Muscle of arm (tissue), 14 donors: Measurements from ENCODE around the gene CFAP221. TPM values are rescaled to one million over a fixed set of nuclear protein-coding genes. Genes with fewer than 3 reads are reported as not detected.

ENCODE experiments used
- DNase-seq: peaks from one replicate; pipeline ENCODE4 v3.0.0-alpha.2; 2013
- long read RNA-seq, 11 donors: transcript quantifications; one replicate each; lab custom pipeline, GENCODE V29; 2026
- polyA plus RNA-seq, 12 donors: library from polyadenylated mRNA; unstranded; fragments of 120-200 nt; gene quantifications; one replicate each; pipeline ENCODE4 v1.2.1, GENCODE V29; 2013; ENCODE audit not compliant: insufficient read length in 12 of 12

Gene CFAP221
- polyA plus RNA-seq = 1 to 10 TPM in 1 of 12 donors, under 1 TPM in 9, not detected in 2; 0.32 to 1.2 (median 0.58) TPM
- long read RNA-seq, donor 1 = 0 reads
- long read RNA-seq, donor 2 = 0 reads
- long read RNA-seq, donor 3 = 0 reads
- long read RNA-seq, donor 4 = 0 reads
- long read RNA-seq, donor 5 = 0 reads
- long read RNA-seq, donor 6 = 0 reads
- long read RNA-seq, donor 7 = 0 reads
- long read RNA-seq, donor 8 = 0 reads
- long read RNA-seq, donor 9 = 0 reads
- long read RNA-seq, donor 10 = 0 reads
- long read RNA-seq, donor 11 = 0 reads

- DNase-seq = peak; percentile 69
Measured at GRCh38 chr2:119544075-119544938, at the start of gene CFAP221. Gene CFAP221 (plus strand): TSS chr2:119544449. CDS start chr2:119546132, 1,683 bp downstream.

GRCh38 chr2:119495948-119496347 is 48.3 kb upstream of the CFAP221 start:
- no peak for DNase-seq

- DNase-seq = no peak
Measured at GRCh38 chr2:119496682-119497081, 47.6 kb upstream of the CFAP221 start.

GRCh38 chr2:119508756-119509155 is 35.5 kb upstream of the CFAP221 start:
- no peak for DNase-seq

- DNase-seq = no peak
Measured at GRCh38 chr2:119511989-119512388, 32.3 kb upstream of the CFAP221 start.

- DNase-seq = no peak
Measured at GRCh38 chr2:119512946-119513345, 31.3 kb upstream of the CFAP221 start.

- no peak for DNase-seq
Measured at GRCh38 chr2:119513832-119514231, 30.4 kb upstream of the CFAP221 start.

- DNase-seq = no peak
Measured at GRCh38 chr2:119516121-119516520, 28.1 kb upstream of the CFAP221 start.

GRCh38 chr2:119517433-119517832 is 26.8 kb upstream of the CFAP221 start:
- DNase-seq = no peak

GRCh38 chr2:119518401-119519056 is 25.7 kb upstream of the CFAP221 start:
- no peak for DNase-seq

- DNase-seq = no peak
Measured at GRCh38 chr2:119519057-119519408, 25.2 kb upstream of the CFAP221 start.

- DNase-seq = no peak
Measured at GRCh38 chr2:119520696-119521432, 23.4 kb upstream of the CFAP221 start.

GRCh38 chr2:119521433-119522050 is 22.7 kb upstream of the CFAP221 start:
- no peak for DNase-seq

GRCh38 chr2:119522671-119523070 is 21.6 kb upstream of the CFAP221 start:
- DNase-seq = no peak

GRCh38 chr2:119523383-119523951 is 20.8 kb upstream of the CFAP221 start:
- no peak for DNase-seq

GRCh38 chr2:119523952-119524694 is 20.1 kb upstream of the CFAP221 start, which contains the start of gene SCTR:
Gene SCTR (minus strand): TSS chr2:119524483. CDS start chr2:119524226, 257 bp downstream.
- no peak for DNase-seq

- no peak for DNase-seq
Measured at GRCh38 chr2:119525614-119526013, 18.6 kb upstream of the CFAP221 start.

- DNase-seq = no peak
Measured at GRCh38 chr2:119527999-119528398, 16.2 kb upstream of the CFAP221 start.

- no peak for DNase-seq
Measured at GRCh38 chr2:119531292-119531691, 13.0 kb upstream of the CFAP221 start.

- DNase-seq = no peak
Measured at GRCh38 chr2:119533560-119533959, 10.7 kb upstream of the CFAP221 start.
